GM19467 (cell line): ENCODE results near the gene ADAM22.

Experiments
- ATAC-seq: cut with Tn5 transposase; IDR thresholded peaks from one replicate; pipeline ENCODE4 v1.9.1; 2021; ENCODE audit warnings: mild to moderate bottlenecking, moderate library complexity; ENCODE audit not compliant: unreplicated experiment

ADAM22 gene

DNA sequence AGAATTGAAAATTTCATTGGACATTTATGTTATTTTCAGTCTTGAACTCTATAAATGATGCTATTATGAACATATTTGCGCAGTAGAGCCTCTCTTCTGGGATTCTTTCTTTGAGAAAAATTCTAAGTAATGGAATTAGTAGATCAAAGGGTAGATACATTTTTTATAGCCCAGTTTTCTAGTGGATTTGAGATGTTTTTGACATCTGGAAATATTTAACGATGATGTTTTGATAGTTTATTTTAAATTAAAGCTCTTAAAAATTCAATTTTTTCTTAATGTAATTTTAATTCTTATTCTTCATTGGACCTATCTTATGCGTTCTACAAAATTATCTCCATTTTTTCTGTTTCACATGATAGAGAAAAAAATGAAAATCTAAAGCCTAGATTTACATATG is 103.0 kb downstream of the ADAM22 start:
- no peak for ATAC-seq

DNA sequence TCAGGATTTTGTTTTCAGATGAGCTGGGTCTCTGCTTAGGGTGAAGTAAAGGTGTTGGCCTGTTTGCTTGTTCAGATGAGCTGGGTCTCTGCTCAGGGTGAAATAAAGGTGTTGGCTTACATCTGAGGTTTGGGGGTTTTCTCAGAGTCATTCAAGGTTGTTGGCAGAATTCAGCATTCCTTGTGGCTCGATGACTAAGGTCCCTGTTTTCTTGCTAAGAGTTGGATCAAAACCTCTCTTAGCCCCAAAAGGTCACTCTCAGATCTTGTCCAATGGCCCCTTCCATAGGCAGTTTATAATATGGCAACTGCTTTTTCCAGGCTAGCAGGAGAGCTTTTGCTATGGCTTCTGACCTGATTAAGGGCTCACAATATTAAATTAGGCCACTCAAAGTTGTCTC is 106.6 kb downstream of the ADAM22 start:
- ATAC-seq, result no peak

DNA sequence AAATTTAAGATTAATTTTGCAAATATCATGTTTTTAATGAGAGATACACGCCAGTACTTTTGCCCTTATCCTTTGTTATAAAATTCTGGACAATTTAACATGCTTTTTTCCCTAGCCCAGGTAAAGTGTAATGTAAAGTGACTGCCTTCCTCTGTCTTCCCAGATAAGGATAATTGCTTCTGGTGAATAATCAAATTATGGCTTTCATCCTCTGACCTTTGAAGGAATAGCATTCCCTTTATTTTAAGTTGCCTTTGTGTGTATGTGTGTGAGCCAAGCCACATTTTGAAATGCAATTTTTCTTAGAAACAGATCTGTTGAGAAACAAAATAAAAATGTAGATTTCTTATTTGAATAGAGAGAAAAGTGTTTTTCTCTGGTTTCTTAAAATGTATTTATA is 107.5 kb downstream of the ADAM22 start:
- no peak for ATAC-seq

DNA sequence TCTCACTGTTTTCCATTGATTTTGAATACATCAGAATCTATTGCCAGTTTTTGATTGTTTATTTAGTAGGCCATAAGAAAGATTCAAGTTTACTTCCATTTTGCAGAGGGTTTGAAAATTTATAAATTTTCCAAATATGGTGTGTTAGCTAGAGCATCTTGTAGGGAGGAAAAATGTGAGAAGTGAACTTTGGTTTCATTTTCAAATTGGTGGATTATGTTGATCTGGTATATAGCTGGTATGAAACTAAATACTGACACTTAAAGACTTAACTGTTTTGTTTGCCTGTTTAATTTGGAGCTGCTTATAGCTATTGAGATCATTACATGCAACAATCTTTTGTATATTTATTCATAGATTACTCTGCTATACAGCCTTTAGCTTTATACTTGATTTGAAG is 108.1 kb downstream of the ADAM22 start:
- ATAC-seq, result no peak

DNA sequence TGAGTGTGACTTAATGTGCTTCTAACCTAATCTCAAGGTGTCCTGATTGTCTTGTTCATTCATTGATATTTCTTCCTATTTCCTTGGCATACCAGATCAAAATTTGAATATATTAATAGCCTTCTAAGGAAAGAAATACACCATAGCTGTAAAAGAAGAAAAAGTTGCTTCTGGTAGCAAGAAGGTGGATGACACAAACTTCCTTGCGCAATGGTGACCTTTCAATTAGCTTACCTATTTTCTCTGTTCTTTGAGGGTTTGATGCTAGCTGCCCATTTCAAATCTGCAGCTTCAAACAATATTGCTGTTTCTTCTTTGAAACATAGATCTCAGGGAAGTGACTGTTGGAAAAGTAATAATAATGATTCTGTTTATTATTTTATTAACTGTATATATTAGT is 108.8 kb downstream of the ADAM22 start:
- no peak for ATAC-seq

DNA sequence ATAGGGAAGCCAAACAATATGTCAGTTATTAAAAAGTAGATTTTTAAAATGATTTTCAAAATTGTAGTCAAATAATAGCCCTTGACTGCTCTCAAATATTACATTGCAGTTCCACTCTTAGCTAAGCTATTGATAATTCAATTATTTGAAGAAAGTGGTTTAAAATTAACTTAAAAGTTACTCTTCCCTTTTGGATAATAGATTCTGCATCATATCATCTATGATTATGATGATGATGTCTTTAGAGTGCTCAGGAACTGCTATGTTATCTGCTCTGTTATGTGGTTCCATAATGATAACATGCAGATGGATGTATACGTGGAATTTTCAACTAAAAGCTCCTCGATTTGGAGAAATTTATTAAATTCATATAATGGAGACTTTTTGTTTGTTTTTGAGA is 110.0 kb downstream of the ADAM22 start:
- ATAC-seq, result no peak

DNA sequence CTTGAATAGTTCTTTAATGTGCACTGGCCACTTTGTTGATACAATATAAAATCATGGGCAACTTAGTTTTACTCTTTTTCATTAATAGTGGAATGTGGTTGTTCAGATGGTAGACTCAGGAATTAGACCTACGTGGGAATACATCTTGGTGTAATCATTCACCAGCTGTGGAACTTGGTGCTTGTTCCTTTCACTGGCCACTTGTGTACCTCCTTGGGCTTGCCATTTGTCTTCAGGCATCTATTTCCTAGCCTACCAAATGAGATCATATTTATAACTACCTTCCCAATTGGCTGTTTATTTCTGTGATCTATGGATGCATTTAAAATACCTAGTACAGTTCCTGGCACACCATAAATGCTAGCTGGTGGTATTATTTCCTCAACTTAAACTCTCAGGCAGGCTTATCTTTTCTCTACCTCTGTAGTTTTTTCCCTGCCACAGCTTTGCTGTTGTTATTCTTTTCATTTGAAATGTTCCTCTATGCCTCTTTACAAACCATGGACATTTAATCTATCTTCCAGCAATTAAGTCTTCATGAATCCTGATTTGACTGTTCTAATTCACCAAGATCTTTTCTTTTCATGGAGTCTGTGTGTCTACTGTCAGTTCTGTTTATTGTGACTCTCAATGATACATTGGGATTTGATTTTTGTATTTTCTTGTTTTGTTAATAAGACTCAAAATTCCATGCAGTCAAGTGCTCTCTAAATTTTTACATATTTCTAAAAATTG is 113.0 kb downstream of the ADAM22 start:
- ATAC-seq, result no peak

DNA sequence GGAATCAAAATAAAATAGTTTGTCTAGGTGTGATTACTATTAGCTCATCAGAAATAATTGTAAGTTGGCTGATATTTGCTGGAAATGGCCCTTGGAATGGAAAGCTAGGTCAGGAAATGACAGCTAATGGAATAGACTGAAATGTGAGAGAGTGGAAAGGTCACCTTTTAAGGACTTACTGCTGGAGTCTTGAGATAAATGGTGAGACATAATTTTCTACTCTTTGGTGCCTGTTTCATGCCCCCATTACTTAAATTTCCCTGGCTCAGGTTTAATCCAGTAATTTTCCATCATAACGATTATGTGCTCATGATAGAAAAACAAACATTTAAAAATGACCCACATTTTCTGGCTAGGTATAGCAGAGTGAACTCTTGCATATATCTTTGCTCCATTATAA is 123.6 kb downstream of the ADAM22 start:
- no peak for ATAC-seq

DNA sequence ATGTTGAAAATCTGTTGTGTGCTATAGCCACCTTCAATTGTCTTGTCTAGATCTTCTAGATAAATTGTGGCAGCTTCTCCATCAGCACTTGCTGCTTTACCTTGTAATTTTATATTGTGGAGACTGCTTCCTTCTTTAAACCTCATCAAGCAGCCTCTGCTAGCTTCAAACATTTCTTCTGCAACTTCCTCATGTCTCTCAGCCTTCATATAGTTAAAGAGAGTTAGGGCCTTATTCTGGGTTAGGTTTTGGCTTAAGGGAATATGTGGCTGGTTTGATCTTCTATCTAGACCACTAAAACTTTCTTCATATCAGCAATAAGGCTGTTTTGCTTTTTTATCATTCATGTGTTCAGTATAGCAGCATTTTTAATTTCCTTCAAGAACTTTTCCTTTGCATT is 128.2 kb downstream of the ADAM22 start:
- no peak for ATAC-seq

DNA sequence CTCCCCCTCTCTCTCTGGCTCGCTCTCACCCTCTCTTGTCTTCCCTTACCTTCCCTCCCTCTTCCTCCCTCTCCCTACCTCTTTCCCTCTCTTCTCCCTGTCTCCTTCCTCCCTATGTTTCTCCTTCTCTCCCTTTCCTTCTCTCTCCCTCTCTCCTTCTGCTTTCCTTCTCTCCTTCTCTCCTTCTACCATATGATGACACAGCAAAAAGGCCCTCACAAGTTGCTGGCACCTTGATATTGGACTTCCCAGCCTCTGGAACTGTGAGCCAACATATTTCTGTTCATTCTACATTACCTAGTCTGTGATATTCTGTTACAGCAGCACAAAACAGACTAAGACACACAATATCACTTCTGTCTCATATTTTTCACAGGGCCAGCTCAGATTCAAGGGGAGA is 135.0 kb downstream of the ADAM22 start:
- ATAC-seq, result no peak

DNA sequence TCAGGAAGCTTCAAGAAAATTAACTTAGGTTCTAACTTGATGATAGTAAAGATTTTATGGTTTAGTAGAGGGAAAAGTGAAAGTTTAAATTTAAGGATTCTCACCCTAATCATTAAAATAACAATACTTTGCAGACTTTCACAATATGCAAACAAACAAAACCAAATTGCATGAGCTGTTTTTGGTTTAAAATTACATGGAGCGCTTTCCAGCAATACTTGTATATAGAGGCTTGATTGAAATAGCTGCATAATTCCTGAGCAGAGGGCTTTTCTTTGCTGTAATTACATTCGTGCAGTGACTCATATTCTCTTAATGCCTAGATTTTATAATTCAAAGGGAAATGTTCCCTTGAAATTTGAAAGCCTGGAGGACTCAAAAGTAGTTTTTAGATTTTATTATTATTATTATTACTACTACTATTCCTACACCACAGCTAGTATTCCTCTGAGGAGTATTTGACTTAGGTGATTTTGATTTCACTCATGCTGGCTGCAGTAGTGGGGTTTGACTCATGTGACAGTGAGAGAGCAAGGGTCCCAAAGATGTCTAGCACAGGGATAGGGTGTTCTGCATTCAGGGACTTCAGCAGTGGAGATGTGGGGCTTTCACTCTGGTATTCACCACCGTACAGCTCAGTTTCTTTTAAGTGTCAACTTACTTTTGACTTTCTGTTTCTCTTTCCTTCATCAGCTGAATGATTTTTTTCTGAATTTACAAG is 138.1 kb downstream of the ADAM22 start:
- peak; percentile 85 for ATAC-seq

DNA sequence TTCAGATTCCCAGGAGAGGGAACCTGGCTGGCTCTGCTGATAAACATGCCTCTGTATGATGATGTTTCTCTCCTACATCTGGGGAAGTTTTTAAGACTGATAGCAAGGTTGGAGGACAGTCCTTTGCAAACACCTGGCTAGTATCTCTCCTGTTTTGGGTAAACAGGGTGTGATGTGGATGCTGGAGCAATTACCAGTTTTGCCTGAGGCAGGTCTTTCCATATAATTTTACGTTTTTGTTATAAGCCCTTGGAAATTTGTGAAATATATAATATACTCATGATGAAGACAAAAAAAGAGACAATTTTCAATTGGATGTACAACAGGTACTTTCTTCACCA is 138.6 kb downstream of the ADAM22 start:
- ATAC-seq, result no peak

DNA sequence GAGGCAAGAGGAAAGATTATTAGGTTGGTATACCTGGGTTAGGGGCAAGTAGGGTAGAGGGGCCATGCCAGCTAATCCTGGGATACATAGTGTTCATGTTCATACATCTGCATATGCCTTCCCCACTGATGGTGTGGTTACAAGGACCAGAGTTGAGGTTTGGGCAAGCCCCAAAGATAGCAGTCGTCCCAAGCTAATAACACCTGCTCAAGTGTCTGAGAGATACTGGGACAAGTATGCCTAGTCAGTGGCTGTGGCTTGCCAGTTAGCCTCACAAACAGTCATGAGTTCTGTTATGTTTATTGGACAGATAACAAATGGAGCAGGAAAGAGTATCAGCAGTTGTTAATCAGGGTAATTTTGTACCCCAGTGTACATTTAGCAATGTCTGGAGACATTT is 139.6 kb downstream of the ADAM22 start:
- no peak for ATAC-seq

DNA sequence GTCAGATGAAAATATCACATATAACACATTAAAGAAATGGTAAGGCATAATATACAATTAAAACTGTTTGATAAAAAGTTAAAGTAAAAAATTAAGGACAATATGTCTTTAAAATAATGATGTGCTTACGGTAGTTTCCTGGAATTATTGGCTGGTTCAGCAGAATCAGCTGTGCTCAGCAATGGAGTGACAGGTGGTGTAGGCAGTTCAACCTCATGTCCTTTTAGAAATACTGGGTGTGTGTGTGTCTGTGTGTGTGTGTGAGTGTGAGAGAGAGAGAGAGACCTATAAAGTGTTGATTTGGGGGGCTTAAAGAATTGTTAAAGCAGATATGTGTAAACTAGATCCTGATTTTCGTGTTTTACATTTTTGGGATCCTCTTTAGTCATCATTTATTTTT is 141.2 kb downstream of the ADAM22 start:
- ATAC-seq, result no peak

DNA sequence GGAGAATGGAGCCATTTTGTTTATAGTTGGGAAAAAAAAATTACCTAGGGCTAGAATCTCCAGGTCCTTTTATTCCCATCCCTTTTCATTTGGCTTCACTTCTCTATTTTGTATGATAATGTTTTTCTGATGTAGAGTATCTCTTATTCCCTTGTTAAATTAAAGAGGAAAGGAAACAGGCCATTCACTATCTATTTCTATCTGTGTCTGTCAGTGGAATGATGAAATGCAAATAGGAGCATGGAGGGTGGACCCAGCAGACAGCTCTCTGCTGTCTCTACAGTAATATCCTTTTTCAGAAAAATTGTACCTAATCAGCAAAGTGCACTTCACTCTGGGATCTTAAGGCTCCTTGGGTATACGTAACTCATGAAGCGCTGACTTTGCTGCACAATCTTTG is 149.8 kb downstream of the ADAM22 start:
- ATAC-seq, result no peak

DNA sequence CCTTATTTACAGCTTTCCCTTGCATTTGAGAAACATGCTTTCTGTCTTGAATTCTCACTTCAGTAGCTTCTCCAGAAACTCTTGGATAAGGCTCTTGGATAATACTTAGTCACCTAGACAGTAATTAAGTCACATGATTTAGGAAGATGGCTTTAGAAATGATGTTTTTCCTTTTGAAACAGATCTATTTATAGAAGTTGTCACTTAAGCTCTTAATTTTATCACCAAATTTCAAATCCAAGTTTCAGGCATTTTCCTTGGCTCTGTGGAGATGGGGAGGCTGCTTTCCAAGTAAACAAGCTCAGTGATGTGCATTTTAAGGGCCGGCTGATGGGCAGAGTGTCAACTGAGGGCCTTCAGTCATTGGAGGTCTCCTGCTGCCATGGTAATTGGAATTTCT is 155.5 kb downstream of the ADAM22 start:
- ATAC-seq, result no peak

DNA sequence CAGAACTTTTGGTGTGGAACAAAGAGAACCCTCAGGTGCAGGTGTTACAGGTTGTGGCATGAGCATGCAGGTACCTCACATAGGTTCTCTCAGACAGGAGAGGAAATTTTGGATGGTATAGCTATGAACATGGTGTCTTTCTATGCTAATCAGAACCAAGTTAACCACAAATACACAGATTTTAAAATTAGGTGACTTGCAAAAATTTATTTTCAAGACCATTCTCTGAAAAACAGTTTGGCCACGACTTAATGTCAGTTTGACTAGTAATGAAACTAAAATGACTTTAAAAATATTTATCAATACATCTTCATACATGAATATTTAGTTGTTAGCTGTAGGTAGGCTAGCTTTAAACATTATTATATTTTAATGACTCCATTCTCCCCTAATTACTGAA is 156.2 kb downstream of the ADAM22 start:
- no peak for ATAC-seq

DNA sequence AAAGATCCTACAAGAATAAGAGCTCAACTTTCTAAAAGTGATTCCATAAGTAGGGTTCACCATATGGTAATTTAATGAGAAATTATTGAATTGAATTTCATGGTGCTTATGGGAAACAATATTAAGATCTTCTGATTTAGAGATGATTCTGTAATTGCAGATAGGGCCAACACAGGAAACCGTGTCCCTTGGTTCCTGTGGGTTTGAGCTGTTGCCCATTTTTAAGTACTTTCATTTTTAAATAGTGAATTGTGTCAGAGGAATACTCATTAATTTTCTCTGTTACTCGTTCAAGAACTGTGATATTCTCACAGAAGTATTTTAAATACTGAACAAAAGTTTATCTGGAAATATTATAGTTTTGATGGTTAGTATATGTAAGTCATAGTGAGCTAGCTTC is 156.6 kb downstream of the ADAM22 start:
- no peak for ATAC-seq

DNA sequence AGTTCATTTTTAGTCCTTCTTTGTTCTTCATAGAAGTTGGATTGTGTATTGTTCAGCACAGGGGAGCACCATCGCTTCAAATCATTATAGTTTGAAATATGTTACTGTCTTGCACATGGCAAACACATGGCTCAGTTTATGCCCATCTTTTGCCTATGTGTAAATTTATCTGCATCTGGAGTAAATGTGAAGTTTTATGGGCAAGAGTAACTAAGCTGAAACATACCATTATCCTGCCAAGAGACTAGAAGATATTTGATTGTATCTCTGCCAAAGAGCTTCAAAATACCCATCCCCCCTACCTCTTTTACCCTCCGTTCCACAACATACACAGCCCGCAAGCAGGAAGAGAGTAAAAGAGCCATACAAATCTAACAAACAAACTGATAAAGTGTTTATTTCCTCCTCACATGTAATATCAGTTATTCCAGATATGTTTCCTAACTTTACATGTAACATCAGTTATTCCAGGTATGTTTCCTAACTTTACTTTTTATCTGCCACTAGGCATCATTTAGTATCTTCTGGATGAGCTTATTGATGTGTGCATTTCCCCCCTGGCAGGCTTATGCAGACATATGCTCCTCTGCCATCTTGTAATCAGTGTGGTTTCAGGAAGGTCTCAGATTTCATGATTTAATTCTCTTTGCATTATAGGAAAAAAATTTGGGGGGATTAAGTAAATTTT is 158.1 kb downstream of the ADAM22 start:
- no peak for ATAC-seq

DNA sequence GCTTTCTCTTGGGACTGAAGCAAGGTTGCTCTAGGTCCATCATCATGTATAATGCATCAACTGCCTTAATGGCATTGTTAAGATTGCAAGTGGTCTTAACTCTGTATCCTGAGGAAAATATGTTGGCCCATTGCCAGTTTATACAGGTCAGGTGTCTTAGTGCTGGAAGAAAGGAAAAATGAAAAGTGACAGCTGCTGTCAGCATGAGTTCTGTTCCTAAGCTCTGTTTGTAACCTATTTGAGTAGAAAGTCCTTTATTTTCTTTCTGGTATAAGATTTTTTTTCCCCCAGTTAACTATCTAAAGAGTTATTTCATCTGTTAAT is 158.6 kb downstream of the ADAM22 start:
- ATAC-seq, result no peak

DNA sequence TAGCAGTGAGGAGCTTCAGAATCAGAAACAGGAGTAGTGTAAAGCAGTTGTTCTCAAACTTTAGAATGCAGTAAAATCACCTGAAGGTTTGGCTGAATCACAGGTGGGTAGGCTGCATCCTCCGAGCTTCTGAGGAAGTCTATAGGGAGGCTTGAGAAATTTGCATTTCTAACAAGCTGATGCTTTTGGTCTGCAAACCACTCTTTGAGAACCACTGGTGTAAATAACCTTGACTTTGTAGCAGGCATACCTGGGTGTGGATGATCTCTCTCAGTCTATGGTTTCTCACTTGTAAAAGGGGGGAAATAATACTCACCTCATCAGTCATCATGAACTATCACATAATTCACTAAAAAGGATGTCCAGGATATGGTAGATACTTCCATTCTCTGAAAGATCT is 167.7 kb downstream of the ADAM22 start:
- ATAC-seq, result no peak

DNA sequence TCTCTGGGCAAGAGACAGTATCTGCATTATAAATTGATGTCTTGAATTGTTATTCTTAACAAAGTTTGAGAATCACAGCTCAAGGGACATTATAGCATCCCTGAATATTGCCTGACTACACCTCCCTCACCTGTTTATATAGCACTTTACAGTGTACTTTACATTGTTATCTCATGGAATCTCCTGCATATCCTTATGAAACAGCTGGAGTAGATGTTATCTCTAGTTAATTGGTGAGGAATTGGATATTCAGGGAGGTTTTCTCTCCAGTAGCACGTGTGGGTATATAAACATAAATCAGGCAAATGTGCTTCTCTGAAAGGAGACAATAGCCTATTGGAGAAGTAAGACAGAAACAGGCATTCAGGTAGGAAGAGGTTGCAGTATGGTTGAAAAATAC is 168.6 kb downstream of the ADAM22 start:
- ATAC-seq, result no peak
